Activated CD4-positive, alpha-beta T cell treated with anti-CD3 and anti-CD28 coated beads for 48 hours (primary cell): Measurements from ENCODE around the gene ACCS.

ENCODE experiments used
- DNase-seq: peaks from one replicate; pipeline ENCODE4 v3.0.0-alpha.2; 2020

ACCS gene, protein sequence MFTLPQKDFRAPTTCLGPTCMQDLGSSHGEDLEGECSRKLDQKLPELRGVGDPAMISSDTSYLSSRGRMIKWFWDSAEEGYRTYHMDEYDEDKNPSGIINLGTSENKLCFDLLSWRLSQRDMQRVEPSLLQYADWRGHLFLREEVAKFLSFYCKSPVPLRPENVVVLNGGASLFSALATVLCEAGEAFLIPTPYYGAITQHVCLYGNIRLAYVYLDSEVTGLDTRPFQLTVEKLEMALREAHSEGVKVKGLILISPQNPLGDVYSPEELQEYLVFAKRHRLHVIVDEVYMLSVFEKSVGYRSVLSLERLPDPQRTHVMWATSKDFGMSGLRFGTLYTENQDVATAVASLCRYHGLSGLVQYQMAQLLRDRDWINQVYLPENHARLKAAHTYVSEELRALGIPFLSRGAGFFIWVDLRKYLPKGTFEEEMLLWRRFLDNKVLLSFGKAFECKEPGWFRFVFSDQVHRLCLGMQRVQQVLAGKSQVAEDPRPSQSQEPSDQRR

DNA sequence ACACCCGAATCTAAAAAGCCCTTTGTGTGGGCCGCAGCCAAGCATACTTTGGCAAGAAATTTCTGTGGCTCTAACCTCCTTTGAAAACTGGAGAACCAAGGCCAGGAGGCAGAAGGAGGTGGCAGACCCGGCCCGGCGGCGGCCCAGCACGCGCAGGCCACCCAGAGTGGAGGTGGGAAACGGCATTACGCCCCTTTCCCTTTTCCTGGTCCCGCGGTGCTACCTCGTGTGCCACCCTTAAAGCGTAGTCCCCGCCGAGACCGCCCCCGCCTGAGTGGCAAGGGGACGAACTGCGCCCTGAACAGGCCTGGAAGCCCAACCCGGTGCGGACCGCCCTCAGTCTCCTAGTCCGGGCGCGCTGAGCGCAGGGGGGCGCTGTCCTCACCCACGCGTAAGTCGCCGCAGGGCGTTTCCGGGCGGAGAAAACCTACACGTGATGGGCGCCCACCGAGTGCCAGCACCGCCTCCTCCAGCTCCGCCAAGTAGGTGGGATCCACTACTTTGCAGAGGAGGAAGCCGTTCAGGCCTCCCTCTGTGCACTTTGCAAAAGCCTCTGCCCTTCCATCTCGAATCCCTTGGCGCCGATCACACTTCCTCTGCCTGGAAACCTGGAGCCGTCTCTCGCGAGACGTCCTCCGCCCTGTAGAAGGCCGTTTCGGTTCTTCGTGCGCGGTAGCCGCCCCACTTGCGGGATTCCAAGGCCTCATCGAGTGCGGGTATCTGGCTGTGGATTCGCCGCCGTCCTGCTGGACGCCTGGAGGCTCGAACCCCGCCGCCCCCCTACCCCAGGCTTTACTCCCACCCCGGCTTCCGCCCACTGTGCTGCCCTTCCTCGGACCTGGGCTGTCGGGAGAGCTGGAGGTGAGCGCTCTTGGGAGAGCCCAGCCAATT lies at the start of gene ACCS:
Gene ACCS (plus strand): TSS at position 430 of the 891 bp plus-strand sequence. CDS start 1,358 bp downstream, outside the sequence.
- DNase-seq, result peak; percentile 89

DNA sequence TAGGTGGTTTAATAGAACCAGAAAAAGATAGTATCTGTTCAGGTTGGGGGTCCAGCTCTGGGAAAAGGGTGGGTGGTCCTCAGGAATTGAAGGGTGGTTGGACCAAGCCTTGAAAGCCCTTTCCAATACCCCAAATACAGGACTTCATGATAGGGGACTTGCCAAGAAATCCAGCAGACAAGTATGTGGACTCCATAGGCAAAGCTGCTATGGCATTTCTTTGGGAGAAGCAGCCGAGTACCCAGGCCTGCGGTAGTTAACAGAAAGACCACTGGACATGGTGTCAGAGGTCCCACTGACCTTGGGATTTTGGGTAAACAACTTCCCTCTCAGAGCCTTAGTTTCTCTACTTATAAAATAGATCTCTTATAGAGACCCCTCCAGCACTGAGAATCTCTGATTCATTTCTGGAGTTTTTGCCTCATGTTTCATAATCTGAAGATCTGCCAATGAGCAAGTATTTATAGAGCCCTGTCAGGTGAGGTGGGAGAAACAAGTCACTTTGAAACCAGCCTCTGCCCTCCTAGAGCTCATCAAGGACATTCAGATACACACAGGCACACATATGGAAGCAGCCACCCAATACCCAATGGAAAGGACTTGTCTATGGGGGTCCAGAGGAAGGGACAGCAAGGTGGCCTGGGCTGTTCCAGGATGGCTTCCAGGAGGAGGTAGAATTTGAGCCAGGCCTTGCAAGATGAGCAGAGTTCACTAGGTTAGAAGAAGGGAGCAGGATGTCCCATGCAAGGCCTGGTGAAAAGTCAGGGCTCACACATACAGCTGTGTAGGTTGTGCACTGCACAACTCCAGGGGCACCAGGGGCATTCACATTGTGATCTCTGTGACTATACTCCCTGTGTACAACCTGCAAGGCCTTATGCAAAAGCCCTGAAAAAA lies 49.3 kb upstream of the ACCS start:
- no peak for DNase-seq

DNA sequence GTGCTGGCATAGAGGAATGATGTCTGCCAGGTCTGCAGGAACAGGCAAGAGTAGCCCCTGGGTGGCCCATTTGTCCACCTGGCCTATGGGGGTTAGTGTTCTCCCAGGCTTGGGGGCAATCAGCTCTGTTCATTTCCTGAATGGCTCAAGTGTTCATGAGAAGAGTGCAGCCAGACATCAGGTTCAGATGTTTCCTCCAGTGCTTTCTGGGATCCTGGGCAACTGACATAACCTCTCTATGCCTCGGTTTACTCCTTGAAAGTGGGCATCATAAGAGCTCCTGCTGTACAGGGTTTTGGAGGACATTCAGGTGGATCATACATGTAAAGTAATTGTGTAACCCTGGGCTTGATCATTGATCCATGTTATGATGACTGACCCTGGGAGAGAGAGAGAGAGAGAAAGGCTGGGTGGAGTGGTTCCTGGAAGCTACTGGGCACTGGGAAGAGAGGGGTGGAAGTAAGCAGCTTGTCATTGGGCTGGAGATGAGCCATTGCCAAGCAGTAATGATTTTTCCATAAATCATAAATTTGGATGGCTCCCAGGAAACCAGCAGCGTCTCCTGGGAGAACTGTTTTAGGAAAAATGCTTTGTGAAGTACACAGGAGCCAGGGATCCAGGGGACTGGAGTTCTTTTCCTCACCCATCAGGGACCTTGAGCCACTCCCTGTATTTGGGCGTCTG lies 48.5 kb upstream of the ACCS start:
- no peak for DNase-seq

DNA sequence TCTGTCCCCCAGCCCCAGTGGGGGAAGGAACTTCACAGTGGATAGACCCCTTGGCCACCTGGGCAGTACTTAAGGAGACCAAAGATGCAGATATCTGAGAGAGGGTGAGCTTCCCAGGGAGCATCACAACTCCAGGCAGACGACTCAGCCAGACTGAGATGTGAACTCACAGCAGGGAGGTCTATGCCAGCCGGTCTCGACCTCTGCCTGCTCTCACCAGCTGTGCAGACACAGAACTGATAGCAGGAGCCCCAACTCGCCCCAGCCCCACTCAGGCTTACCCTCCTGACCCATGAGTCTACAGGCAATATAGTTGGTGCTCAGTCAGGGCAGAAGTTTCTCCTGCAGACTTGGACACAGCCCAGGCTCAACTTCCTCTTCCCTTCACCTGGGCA lies 47.9 kb upstream of the ACCS start:
- no peak for DNase-seq

DNA sequence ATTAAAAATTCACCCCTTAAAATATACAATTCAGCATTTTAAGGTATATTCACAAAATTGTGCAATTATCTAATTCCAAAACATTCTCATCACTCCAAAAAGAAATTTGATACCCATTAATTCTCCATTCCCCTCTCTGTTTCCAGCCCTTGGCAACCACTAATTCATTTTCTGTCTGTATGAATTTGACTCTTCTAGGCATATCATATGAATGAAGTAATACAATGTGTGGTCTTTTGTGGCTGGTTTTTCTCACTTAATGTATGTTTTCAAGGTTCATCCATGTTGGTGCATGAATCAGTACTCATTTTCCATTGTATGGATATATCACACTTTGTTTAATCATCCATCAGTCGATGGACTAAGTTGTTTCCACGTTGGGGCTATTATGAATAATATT lies 47.2 kb upstream of the ACCS start:
- DNase-seq, result no peak

DNA sequence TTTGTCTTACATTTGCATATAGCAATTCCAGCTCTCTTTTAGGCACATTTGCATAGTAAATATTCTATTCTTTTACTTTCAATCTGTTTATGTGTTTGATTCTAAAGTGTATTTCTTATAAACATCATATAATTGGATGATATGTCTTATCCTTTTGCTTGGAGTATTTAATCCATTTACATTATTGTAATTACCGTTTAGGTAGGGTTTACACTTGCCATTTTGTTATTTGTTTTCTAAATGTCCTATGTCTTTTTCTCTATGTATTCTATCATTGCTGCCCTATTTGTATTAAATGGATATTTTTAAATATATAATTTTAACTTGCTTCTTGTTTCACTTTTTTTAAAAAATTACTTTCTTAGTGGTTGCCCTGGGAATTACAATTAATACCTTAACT lies 41.1 kb upstream of the ACCS start:
- no peak for DNase-seq

DNA sequence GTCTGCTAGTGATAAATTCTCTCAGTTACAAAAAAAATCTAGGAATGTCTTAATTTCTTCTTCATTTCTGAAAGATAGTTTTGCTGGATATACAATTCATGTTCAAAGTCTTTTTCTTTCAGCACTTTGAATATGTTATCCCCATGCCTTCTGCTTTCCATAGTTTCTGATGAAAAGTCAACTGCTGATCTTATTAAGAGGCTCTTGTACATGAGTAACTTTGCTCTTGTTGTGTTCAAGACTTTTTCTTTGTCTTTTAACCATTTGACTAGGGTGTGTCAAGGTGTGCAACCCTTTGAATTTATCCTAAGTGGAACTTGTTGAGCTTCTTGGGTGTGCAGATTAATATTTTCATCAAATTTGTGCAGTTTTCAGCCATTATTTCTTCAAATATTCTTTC lies 40.3 kb upstream of the ACCS start:
- DNase-seq, result no peak

DNA sequence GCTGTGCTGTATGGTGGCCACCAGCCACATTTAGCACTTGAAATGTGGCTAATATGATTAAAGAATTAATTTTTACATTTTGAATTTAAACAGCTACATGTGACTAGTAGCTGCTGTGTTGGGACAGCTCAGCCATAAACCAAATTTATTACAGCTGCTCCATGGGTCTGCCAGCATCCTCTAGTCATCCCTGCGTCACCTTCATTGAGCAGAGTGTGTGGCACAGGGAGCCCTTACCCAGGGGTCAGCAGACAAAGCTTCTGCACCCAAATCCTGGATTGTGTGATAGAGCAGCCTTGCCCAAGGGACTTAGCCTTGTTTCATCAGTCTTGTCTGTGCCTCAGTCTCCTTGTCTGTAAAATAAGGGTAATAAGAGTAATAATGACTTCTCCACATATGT lies 37.7 kb upstream of the ACCS start:
- DNase-seq, result no peak

DNA sequence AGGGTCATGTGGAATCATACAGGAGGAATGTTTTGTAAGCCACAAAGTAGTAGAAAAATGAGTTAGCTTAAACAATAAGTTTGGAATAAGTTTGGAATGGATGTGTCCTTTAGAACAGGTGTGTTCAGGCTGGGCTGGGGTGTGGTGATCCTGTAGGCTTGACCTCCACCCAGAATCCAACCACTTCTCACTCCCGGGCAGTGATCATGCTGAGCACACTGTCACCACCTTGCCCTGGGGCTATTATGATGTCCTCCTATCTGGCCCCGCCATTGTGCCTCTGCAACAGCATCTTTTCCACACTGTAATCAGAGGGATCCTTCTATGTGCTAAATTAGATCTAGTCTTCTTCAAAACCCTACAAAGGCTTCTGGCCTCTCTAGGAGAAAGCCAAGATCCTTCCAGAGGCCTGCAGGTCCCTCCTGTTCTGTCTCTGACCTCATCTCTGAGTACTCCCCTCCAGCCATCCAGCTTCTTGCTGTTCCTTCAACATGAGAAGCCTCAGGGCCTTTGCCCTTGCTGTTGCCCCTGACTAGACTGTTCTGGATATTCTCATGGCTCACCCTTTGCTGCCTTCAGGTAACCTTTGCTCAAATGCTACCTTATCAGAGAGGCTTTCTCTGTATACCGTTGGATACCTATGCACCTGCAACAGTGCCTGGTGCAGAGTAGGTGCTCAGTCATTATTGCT lies 37.1 kb upstream of the ACCS start:
- DNase-seq, result no peak

DNA sequence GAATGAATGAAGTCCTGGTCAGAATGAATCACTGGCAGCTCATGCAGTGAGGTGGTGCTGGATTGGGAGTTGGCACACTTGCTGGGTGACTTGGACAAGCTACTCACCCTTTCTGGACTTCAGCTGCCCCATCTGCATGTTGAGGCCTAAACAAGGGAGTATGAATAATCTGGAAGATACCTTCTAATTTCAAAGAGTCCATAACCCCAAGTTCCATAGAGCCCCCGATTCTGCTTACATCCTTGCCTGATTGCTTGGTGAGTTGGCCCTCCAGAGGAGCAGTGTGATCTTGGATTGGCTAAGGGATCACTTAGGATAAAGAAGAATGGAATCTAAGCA lies 36.6 kb upstream of the ACCS start:
- DNase-seq, result no peak

DNA sequence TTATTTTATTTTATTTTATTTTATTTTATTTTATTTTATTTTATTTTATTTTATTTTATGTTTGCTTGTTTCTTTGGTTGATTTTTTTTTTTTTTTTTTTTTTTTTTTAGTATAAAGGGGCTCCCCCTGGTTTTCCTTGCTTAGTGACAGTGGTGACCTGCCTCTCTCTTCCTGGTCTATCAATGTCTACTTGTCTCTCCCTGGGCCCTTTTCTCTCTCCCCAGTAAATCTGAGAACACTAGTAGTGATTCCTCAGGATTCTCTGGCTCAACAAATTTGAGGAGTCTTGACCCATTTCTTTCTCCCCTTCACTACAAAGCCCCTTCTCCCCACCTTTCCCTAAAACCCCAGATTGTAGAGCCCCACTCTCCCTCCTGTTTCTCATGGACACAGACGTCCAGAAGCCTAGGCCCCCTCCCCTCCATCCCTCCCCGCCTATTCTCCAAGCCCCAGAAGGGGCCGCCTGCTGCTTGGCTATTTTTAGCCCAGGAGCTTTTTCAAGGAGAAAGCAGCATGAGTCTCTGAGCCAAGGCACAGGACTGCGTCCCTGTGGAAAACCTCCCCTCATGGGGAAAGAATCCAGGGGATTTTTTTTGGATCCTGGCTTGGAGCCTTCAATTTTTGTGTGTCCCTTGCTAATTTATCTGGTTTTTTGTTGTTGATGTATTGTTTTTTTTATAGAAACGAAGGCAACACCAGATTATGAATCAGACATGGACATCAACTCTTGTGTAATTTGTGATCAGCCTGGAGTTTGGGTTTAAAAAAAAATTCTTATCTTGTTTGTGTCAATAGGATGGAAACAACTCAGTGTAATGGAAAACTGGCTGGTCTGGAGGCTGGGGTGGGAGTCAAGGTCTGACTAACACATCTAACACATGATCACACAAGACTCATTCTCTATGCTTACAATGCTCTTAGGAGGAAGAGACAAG lies 35.8 kb upstream of the ACCS start:
- DNase-seq, result no peak

DNA sequence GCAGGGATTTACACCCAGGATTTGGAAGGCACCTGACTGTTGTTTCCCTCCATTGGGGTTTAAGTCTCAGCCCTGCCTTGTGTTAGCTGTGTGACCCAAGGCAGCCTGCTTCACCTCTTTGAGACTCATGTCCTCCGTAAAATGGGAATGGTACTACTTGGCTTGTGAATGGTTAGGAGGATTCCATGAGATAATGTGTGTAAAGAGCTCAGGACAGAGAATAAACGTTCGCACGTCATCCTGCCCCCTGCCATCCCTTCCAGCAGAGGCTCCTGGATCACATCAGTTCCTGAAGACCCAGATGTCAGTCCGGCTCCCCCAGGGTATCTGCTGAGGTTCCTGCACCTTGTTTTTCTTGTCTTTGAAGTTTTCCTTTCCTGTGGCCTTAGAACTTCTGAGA lies 35.1 kb upstream of the ACCS start:
- no peak for DNase-seq

DNA sequence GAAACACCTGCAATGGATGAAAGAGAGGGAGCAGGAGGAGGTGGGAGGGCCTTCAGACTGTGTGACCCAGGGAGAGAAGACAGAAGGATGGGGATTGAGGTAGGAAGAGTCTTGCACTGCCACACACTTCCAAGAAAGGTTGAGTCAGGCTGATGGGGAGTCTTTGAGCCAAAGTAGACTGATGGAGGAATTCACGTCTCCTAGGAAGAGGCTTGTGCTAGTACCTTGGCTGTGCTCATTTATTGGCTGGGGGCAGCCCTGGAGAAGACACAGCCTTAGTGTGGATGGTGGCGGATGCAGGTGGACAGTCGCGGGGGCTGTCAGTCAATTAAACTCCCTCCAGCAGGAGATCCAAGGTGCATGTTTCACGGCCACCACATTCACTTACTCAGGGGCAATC lies 34.5 kb upstream of the ACCS start:
- no peak for DNase-seq

DNA sequence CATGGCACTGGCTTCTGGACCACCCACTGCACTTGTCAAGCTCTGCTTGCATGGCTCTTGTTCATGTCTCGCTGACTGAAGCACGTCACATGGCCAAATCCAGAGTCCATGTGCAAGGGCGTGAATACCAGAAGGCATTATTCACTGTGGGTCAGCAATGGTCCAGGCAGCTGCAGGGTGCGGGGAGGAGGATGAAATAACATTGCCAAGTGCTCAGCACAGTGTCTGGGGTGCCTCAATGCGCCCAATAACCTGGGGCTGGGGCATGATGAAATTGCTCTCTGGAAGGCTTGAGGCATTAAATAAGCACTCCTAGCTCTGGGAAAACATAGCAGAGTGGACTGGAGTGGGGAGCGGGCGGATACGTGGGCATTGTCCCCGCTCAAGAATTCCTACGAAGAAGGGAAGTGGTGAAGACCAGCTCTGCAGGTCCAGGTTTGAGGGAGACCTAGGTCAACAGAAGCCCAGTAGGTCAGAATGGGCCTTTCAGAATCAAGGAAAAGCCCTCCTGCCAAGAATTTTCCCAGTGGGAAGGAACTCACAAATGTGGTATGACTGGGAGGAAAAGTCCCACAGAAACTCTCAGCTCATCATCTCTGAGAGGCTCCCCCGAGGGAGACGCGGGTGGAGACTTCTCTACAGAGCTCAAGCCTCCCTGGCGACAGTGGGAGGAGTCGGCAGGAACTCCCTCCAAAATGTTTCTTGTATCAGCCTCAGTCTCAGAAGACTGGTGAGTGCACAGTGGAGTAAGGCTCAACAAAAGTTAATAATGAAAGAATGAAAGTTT lies 33.6 kb upstream of the ACCS start:
- DNase-seq, result no peak

DNA sequence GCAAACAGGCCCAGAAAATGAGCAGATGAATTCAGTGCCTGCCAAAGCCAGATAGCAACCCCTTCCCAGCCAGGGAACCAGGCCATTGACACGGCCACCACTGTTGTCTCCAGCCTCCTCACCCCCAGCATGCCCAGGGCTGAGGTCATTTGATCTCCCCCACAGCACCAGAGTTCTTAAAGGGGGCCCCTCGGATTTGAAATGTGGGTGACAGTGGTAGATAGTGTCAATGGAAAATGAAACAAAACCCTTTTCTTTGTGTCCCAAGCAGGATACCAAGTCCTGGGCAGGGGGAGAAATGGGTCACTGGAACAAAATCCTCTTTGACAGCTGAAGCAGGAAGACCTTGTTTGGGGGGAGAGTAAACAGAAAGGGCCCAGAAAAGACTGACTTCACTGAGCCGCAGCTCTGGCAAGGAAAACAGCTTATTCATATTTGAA lies 32.6 kb upstream of the ACCS start:
- no peak for DNase-seq

DNA sequence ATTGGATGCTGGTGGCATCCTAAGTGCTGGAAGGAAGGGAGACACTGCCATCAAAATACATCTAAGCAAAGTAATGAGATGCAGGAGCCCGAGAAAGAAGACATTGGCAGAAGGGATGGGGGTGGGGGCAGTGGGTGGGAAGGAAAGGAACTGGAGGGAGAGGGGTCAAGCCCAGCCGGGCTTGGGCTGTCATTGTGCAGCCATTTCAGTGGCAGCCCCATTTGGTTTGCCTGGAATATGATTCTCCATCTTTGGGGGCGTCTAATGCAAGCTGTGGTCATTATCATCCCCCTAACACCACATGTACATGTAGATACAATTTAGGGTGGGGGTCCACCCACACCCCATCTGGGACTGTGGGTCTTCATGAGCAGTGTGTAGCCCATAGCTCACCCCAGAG lies 32.2 kb upstream of the ACCS start:
- no peak for DNase-seq

DNA sequence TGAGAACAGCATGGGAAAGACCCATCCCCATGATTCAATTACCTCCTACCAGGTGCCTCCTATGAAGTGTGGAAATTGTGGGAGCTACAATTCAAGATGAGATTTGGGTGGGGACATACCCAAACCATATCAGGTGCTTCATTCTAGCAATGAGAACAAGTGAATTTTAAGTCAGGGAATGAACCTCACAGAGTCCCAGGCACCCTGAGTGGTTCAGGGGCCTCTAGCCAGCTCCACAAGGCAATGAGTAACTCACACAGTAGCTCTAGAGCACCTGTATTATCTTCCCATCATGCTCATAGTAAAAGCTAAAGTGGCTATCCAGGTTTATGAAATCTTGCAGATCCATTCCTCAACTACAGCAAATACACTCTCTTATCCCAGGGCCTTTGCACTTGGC lies 31.4 kb upstream of the ACCS start:
- no peak for DNase-seq

DNA sequence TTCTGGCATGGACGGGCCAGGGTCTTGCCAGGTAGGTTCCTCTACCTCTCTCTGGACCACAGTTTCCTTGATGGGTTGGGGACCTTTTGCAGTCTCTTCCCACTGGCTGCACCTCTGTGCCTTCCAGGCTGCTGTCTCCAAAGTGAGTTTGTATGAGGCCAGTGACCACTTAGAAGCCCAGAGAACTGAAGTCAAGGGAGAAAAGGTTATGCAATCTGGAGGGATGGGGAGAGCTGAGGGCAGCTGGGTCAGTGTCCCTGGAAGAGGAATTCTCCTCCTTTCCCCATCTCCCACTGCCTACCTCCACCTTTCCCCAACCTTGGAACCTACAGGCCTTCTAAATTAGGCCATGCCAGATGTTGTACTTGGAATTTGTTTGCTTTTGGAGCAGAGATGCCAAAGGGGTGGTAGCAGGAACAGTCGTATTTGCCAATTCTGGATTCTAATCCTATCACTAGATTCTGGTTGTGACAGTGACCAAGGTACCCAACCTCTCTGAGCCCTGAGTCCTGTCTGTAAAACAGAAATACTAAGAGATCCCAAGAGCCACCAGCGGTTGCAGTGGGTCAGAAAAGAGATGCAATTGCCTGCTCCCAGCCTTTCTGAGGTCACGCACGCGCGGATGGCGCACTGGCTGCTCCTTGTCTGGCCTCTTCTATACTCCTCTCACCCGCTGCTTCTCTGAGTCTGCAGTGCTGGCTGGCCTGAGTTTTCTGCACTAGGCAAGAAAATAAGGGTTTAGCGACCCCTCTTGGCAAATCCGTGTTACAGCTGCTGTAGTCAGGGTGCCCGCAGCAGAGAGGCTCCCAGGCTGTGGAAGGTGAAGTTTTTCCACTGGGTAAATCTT lies 29.0 kb upstream of the ACCS start:
- DNase-seq, result peak; percentile 65

DNA sequence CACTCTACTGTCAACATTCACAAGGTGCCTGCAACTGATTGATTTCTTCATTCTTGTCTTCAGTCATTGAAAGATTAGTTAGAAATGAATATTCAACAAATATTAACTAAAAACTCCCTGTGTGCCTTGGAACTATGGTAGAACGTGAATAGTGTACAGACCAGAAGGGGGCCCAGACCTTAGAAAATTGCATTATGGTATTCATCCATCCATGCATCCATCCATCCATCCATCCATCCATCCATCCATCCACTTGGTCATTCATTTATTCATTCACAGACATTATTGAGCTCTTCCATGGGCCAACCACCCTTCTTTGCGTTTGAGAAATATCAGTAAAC lies 28.4 kb upstream of the ACCS start:
- DNase-seq, result no peak
